HT-29 (cell line): Measurements from ENCODE around the gene CAMK1G. TPM values are rescaled to one million over a fixed set of nuclear protein-coding genes. Genes with fewer than 3 reads are reported as not detected.

Experiments
- DNase-seq: peaks from one replicate; pipeline ENCODE4 v3.0.0-alpha.2; 2015; ENCODE audit warnings: low spot score
- total RNA-seq: library from RNA; depleted of rRNA; stranded (reverse); fragments of >200 nt; shearing (Covaris generic); gene quantifications from 2 replicates; pipeline ENCODE4 v1.2.3, GENCODE V29; 2014

CAMK1G gene
- total RNA-seq, 1 experiment from 2014 or later = not detected

- DNase-seq = no peak
Observed at GRCh38 chr1:209634005-209634737, 50.7 kb downstream of the CAMK1G start.

DNA sequence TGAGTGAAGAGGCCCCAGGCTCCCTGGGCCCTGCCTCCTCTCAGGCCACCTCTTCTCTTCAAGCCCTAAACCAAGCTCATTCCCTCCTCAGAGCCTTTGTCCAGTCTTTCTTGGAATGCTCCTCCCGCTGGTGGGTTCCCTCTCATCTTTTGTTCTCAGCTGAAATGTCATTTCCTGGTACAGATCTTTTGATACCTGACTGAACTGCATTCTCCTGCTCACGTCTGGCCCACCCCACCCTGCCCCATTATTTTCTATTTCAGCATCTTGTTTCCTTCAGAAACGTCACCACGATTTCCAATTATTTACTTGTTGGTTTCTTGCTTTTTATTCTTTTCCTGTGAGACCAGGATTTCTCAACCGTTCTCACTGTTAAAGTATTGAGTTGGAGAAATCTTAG is 52.3 kb downstream of the CAMK1G start:
- DNase-seq = no peak

DNA sequence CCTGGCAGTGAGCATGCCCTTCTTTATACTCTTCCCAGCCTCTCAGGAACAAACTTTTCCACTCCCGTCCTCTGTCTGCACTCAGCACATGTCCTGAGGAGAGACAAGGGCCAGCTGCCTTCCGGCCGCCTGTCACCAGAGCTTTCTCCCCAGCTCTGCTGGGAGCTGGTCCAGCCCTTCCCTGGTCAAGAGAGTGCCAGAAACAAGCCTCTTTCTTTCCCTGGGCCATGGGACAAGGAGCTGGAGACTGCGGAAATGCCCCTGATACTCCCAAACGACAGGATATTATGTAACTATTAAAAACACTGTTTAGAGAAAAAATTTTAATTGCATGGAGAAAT is 58.3 kb downstream of the CAMK1G start:
- no peak for DNase-seq

- DNase-seq = no peak
Observed at GRCh38 chr1:209642816-209643215, 59.3 kb downstream of the CAMK1G start.

- DNase-seq = no peak
Observed at GRCh38 chr1:209643285-209644020, 59.9 kb downstream of the CAMK1G start.

GRCh38 chr1:209645574-209646452 is 62.3 kb downstream of the CAMK1G start:
- no peak for DNase-seq

DNA sequence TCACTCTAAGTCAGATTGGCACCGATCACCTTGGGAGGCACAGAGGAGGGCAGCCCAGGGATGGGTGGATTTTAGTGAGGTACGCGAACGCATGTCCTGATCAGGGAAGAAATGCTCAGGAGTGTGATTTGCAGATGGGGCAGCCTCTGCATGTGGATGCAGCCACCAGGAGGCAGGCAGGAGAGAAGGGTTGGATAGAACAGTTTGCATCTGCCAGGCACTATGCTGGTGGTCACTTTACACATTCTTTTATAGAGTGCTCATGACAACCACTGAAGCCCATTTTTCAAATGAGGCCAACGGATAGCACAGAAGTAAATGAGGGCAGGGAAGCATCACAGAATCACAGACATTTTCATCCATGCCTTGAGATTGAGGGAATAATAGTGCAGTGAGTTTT is 63.0 kb downstream of the CAMK1G start:
- DNase-seq = no peak

DNA sequence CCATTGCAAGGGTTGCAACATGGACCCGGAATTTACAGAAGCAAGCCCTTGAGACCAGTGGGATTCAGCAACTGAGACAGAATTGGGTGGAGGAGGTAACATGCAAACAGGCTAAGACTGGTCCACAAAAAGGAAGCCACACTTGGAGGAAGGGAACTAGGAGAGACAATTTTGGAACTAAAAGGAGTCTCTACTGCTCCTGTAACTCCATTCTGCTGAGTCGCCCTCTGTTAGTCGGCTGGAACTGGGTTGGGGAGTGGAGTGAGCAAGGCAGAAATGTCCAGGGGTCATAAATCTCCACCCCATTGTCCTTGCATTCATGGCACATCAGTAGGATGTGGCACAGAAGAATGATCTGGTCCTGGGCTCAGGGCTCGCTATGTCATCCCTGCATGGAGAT is 63.6 kb downstream of the CAMK1G start:
- no peak for DNase-seq

- no peak for DNase-seq
Observed at GRCh38 chr1:209648346-209648745, 64.8 kb downstream of the CAMK1G start.

DNA sequence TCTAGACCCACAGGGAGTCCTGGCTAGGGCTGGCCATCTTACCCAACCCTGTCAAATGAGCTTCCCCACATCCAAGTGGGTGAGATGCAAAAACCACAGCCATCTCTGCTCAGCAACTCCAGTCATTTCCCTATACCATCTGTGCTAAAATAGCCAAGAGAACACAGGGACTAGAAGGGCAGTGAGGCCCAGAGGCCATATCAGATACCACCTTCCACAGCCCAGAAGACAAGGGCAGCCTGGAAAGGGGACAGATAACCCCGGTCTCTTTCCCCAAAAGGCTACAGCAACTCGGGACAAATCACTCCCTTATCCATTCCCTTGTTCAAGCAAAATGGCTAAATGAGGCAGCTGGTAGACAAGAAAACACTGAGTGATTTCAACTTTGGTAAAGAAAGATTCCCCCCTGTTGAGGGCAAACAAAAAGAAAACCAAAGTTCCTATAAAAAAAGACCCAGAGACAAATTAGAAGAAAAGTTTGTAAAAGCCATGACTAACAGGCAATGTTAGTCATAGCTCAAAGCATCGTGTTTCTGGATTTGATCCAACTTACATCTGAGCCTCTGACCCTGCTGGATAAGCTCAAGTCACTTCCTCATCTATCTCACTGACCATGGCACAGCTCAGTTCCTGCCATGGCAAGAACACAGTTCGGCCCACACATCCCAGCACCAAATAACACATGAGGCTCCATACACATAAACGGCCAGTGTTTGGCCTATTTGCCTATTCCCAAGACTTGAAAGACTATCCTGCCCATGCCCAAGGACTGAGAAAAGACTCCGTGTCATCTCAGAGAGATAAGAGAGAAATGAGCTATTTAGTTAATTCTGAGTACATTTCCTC is 65.6 kb downstream of the CAMK1G start:
- peak; percentile 79 for DNase-seq

DNA sequence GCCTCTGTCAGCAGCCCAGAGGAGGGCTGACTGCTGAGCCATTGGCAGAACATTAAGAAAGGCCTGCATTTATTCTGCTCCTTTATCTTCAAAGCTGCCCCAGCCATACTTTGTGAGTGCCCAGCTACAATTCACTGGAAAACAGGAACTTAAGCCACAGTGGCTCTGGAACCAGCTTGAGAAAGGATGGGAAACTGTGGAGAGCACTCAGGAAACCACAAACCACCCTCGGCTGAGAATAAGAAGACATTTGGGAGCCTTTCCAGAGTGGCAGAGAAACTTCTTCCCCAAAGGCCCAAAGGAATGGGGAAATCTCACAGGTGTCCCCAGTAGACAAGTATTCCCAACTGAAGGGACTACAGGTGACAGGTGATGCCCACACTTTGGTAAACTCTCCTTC is 66.9 kb downstream of the CAMK1G start:
- DNase-seq = no peak

- DNase-seq = peak; percentile 85
Observed at GRCh38 chr1:209651138-209651587, 67.6 kb downstream of the CAMK1G start.

DNA sequence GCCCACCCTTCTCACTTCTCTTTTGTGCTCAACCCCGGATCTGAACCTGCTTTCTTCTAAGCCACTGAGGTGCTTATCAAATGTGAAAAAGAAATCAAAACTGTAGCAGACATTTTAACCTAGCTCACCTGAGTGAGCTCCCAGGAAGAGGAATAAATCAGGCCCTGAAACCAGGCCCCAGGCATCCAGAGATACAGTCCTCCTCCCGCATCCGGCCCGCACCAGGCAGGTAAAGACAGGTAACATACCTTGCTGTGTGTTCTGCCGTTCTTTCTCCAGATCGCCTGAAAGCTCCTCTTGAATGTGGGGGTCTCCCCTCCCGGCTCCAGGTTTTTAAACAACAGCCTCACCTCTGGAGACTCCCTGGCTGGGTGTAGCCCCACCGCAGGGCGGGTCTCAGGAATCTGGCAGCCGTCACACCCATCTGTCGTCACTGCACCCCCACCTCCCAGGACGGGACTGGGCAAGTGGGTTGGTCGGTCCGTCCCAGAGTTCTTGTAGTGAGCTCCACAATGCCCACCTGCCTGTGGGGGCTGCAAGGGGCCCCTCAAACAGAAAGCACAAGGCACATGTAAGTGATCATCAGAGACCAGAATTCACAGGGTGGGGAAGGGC is 68.7 kb downstream of the CAMK1G start, which contains the start of gene LAMB3:
Gene LAMB3, minus strand, starts transcription at position 305 of the 615 bp plus-strand sequence. CDS start 1,481 bp downstream, outside the sequence.
- DNase-seq = peak; percentile 92

GRCh38 chr1:209652873-209653401 is 69.4 kb downstream of the CAMK1G start:
- DNase-seq = peak; percentile 99

DNA sequence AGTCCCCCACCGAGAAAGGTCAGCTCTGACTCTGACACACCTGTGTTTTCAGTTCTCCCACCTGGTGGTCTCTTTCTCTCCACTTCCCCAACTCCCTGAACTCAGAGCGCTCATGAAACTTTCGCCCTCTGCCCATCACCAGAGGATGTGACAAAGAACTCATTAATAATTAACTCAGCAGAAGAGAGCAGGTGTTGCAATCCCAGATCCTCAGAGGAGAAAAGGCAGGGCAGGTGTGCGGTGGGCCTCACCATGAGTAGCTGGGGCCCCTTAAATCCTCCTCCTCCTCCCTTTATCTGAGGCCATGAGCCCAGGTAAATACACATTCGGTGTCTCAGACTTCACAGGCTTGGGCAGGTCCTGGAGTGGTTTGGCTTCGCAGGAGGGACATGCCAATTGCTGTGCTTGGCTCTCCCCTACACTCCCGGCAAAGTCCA is 70.4 kb downstream of the CAMK1G start:
- DNase-seq = peak; percentile 81

DNA sequence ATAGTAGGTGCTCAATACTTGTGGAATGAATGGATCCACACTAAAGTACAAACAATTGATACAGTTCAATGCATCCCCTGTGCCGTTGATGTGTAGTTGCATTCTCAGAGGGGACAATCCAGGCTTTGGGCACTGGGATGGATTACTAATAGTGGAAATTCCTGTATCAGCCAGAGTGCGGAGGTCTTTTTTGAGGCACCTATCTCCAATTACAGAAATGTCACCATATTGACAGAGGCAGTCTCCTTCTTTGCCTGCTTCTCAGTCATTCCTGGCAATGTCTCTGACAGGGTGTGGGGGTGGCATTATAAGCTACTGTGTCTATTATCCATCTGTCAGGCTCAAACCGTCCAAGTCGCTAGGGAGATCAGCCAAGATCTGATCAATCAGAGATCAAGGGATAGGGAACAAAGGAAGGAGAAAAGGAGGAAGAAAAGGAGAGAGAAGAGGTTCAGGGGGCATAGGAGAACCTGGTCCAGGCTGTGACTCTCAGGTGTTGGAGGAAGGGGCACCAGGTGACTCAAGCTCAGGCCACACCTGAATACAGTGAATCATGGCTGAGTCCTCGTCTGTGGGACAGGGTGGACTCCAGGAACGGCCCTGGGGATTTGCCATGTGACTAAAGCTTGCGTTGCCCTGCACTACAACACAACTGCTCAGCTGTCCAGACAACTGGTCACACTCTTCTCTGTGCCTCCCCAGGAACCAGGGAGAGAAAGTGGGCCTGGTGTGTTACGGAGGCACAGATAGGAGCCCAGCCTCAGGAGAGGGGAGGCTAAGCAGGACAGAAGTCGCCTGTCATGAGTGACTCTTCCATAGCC is 72.1 kb downstream of the CAMK1G start:
- peak; percentile 45 for DNase-seq

- no peak for DNase-seq
Observed at GRCh38 chr1:209657140-209657879, 73.8 kb downstream of the CAMK1G start.

- no peak for DNase-seq
Observed at GRCh38 chr1:209657918-209658317, 74.4 kb downstream of the CAMK1G start.

DNA sequence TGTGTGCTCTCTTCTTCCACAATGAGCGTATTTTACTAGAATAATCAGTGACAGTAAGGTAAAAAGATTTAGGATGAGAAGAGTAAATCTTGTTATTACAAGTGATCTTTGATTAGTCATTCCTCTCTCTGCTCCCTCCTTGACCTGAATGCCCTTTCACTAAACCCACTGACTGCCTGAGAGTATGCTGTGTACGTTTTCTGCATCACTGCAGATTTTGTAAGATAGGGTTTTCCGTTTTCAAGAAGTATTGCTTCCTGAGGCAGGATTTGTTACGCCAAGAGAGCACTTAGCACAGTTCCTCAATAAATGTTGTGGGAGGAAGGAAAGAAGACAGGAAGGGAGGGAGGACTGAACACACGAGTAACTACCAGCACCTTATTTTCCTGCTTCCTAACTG is 76.4 kb downstream of the CAMK1G start:
- DNase-seq = no peak
